GM18519 (cell line): Measurements from ENCODE around the gene PCNA.

Source experiments
- ATAC-seq: cut with Tn5 transposase; IDR thresholded peaks from one replicate; pipeline ENCODE4 v1.9.1; 2021; ENCODE audit warnings: mild to moderate bottlenecking, moderate library complexity; ENCODE audit not compliant: unreplicated experiment, low FRiP score

The PCNA gene

GRCh38 chr20:5145365-5146098, 25.8 kb upstream of the PCNA start:
- ATAC-seq: no peak

- ATAC-seq: no peak
These were observed 24.1 kb upstream of the PCNA start for GRCh38 chr20:5143851-5144250.

- no peak for ATAC-seq
These were observed 21.9 kb upstream of the PCNA start for GRCh38 chr20:5141615-5142014.

GRCh38 chr20:5140195-5140594, 20.4 kb upstream of the PCNA start:
- no peak for ATAC-seq

- no peak for ATAC-seq
These were observed 16.3 kb upstream of the PCNA start for GRCh38 chr20:5136096-5136495.

GRCh38 chr20:5135363-5136012, 15.7 kb upstream of the PCNA start:
- ATAC-seq: no peak

GRCh38 chr20:5133998-5134397, 14.2 kb upstream of the PCNA start:
- no peak for ATAC-seq

- no peak for ATAC-seq
These were observed 11.7 kb upstream of the PCNA start for GRCh38 chr20:5131502-5131901.

GRCh38 chr20:5128886-5129285, 9.1 kb upstream of the PCNA start:
- no peak for ATAC-seq

GRCh38 chr20:5127859-5128424, 8.2 kb upstream of the PCNA start:
- ATAC-seq: no peak

GRCh38 chr20:5127204-5127858, 7.6 kb upstream of the PCNA start:
- peak; percentile 26 for ATAC-seq

GRCh38 chr20:5126512-5127203, 6.9 kb upstream of the PCNA start, which contains the start of gene CDS2:
Gene CDS2 (plus strand): TSS chr20:5127008. CDS start chr20:5127093, 85 bp downstream.
- peak; percentile 72 for ATAC-seq

- no peak for ATAC-seq
These were observed 3.1 kb upstream of the PCNA start for GRCh38 chr20:5122873-5123260.

- ATAC-seq: no peak
These were observed 373 bp upstream of the PCNA start for GRCh38 chr20:5120185-5120476.

- no peak for ATAC-seq
These were observed 669 bp downstream of the PCNA start for GRCh38 chr20:5119143-5119434.

- ATAC-seq: no peak
These were observed 1.3 kb downstream of the PCNA start for GRCh38 chr20:5118220-5119142.

GRCh38 chr20:5116875-5117274, 2.9 kb downstream of the PCNA start:
- ATAC-seq: no peak

GRCh38 chr20:5114403-5114802, 5.4 kb downstream of the PCNA start:
- no peak for ATAC-seq

GRCh38 chr20:5113615-5113986, 6.2 kb downstream of the PCNA start:
- no peak for ATAC-seq

GRCh38 chr20:5109276-5109675, 10.5 kb downstream of the PCNA start:
- no peak for ATAC-seq
